ENCODE data around the gene CST5.

- no peak for TF ChIP-seq ZNF8 (CRISPR knock-in tag; IDR thresholded peaks at IDR 0.05)
- no peak for TF ChIP-seq CSRNP3 (CRISPR knock-in tag; IDR thresholded peaks at IDR 0.05)
- TF ChIP-seq PATZ1 (CRISPR knock-in tag; IDR thresholded peaks at IDR 0.05; ENCODE audit: borderline replicate concordance): no peak
- TF ChIP-seq, protein P1, sequence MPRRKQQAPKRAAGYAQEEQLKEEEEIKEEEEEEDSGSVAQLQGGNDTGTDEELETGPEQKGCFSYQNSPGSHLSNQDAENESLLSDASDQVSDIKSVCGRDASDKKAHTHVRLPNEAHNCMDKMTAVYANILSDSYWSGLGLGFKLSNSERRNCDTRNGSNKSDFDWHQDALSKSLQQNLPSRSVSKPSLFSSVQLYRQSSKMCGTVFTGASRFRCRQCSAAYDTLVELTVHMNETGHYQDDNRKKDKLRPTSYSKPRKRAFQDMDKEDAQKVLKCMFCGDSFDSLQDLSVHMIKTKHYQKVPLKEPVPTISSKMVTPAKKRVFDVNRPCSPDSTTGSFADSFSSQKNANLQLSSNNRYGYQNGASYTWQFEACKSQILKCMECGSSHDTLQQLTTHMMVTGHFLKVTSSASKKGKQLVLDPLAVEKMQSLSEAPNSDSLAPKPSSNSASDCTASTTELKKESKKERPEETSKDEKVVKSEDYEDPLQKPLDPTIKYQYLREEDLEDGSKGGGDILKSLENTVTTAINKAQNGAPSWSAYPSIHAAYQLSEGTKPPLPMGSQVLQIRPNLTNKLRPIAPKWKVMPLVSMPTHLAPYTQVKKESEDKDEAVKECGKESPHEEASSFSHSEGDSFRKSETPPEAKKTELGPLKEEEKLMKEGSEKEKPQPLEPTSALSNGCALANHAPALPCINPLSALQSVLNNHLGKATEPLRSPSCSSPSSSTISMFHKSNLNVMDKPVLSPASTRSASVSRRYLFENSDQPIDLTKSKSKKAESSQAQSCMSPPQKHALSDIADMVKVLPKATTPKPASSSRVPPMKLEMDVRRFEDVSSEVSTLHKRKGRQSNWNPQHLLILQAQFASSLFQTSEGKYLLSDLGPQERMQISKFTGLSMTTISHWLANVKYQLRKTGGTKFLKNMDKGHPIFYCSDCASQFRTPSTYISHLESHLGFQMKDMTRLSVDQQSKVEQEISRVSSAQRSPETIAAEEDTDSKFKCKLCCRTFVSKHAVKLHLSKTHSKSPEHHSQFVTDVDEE (CRISPR knock-in tag; IDR thresholded peaks at IDR 0.05): no peak
These were observed 49.2 kb upstream of the CST5 start for GRCh38 chr20:23928788-23929187.

All from SK-N-SH treated with all-trans-retinoic acid at 6 μM for 48 hours (cell line).